Measurements from ENCODE around the gene HELZ2.

- no peak for TF ChIP-seq MYC (IDR thresholded peaks at IDR 0.05; ENCODE audit: low read depth, low read length)
- TF ChIP-seq POLR2A (IDR thresholded peaks at IDR 0.05; ENCODE audit: extremely low read depth, insufficient read length): no peak
- TF ChIP-seq CTCF (IDR thresholded peaks at IDR 0.05; ENCODE audit: low read depth, low read length): no peak
- no peak for TF ChIP-seq MAX (IDR thresholded peaks at IDR 0.05; ENCODE audit: low read depth, low read length)
These were observed 48.9 kb downstream of the HELZ2 start for GRCh38 chr20:63525185-63525584.

Data from NB4 (cell line).